Body of pancreas (tissue), 4 donors: ENCODE results near the gene KANK2. TPM values are rescaled to one million over a fixed set of nuclear protein-coding genes. Genes with fewer than 3 reads are reported as not detected.
"Not testable (repeated sequence)": the region's sequence is repeated elsewhere in the genome, so short reads cannot be mapped to it uniquely, and the experiment has no call there.

Experiments used
- ATAC-seq: fragments of 150-250 bp; one replicate; pipeline ENCODE4 v1.9.1; 2016
- DNase-seq, 4 donors: peaks; one replicate each; pipeline ENCODE4 v3.0.0-alpha.2; 2019
- H3K27ac ChIP-seq, 4 donors: fragments of 200-600 bp; sonication (generic); 1 replicate in 3 of 4; 2 replicates in 1 of 4; pipeline versions ENCODE4 v1.5.1 to v1.6.1; 2016 to 2019; ENCODE audit warnings: mild to moderate bottlenecking in 1 of 4, mixed read lengths in 1 of 4, moderate library complexity in 1 of 4
- H3K27me3 ChIP-seq, 2 donors: fragments of 200-600 bp; sonication (generic); one replicate each; pipeline ENCODE4 v1.6.0; 2016; ENCODE audit warnings: mild to moderate bottlenecking in 1 of 2
- H3K36me3 ChIP-seq, 2 donors: fragments of 200-600 bp; sonication (generic); replicated peaks in 1 of 2; 2 replicates each; pipeline ENCODE4 v1.5.1; 2016; ENCODE audit warnings: low read depth in 2 of 2; ENCODE audit not compliant: insufficient read depth in 1 of 2
- H3K4me1 ChIP-seq: fragments of 200-600 bp; sonication (generic); one replicate; pipeline ENCODE4 v1.6.0; 2016
- H3K4me3 ChIP-seq, 2 donors: fragments of 200-600 bp; sonication (generic); 1 replicate in 1 of 2; 2 replicates in 1 of 2; pipeline ENCODE4 v1.5.1; 2016 to 2019
- H3K9me3 ChIP-seq, 3 donors: fragments of 200-600 bp; sonication (generic); 1 replicate in 2 of 3; 2 replicates in 1 of 3; pipeline ENCODE4 v1.5.1; 2016
- POLR2A ChIP-seq, 3 donors: fragments of 450-650 bp; IDR thresholded peaks; one replicate each; pipeline ENCODE4 v1.6.1; 2016; ENCODE audit warnings: antibody characterized with exemption in 3 of 3, mild to moderate bottlenecking in 2 of 3
- WGBS, 2 donors: methylation state at CpG; one replicate each; pipeline ENCODE4 v1.1.5; 2017; 5-methylcytosine and 5-hydroxymethylcytosine counted together
- intact Hi-C: fragments of 100-400 bp; cut with DNase I; formaldehyde crosslinking; loops from one replicate; pipeline ENCODE4 v1.15.1; 2023
- total RNA-seq, 2 donors: library from RNA; depleted of rRNA; stranded (reverse); fragments of >200 nt; gene quantifications; one replicate each; pipeline ENCODE4 v1.1.0, GENCODE V29; 2016
- TF ChIP-seq, protein P1 (sequence below), 7 experiments: fragments of 450-650 bp in 4 of 7; fragments of 200-600 bp in 3 of 7; sonication (generic) in 3 of 7; IDR thresholded peaks; one replicate each; pipeline ENCODE4 v1.5.1; 2016 to 2019; ENCODE audit warnings: antibody characterized with exemption in 7 of 7

Gene KANK2
- total RNA-seq, 2 donors from 2014 or later = 133 to 165 TPM

DNA sequence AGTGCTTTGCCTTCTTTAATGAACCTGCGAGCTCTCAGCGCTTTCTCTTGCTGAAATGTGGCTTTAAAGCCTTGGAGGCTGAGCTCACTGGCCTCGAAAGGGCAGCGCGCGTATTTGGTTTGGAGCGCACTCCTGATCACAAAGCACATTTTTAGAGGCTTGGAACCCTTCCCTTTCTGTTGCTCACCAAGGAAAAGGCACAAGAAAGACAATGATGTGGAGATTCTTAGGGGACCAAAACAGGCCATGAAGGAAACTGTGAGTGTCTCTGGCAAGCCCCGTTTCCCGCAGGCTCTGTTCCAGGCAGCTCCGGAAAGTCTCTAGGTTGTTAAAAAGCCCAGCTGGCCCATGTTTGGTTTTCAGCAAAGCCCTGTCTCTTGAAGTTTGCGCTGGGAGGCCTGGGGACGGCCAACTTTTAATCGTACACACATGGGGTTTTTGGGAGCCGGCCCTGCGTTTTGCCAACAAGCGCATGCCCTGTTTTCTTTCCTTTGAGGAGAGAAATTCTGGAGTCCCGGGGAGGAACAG lies 32.4 kb downstream of the KANK2 start:
- Histone ChIP-seq H3K9me3 (no peaks in the 10 kb centered on the region), H3K27me3 (no peaks in the 10 kb centered on the region), H3K27ac (peak overlapping the region in 2 of 4 donors; percentile 9 to 38), H3K4me1 (peaks cover 4% of the 10 kb centered on the region), H3K36me3 (peaks cover 0 to 5% of the 10 kb centered on the region in 2 donors), H3K4me3 (no peak overlapping the region)
- intact Hi-C loops = no loop called here
- no peak for TF ChIP-seq POLR2A (IDR thresholded peaks at IDR 0.05)
- TF ChIP-seq, protein P1, sequence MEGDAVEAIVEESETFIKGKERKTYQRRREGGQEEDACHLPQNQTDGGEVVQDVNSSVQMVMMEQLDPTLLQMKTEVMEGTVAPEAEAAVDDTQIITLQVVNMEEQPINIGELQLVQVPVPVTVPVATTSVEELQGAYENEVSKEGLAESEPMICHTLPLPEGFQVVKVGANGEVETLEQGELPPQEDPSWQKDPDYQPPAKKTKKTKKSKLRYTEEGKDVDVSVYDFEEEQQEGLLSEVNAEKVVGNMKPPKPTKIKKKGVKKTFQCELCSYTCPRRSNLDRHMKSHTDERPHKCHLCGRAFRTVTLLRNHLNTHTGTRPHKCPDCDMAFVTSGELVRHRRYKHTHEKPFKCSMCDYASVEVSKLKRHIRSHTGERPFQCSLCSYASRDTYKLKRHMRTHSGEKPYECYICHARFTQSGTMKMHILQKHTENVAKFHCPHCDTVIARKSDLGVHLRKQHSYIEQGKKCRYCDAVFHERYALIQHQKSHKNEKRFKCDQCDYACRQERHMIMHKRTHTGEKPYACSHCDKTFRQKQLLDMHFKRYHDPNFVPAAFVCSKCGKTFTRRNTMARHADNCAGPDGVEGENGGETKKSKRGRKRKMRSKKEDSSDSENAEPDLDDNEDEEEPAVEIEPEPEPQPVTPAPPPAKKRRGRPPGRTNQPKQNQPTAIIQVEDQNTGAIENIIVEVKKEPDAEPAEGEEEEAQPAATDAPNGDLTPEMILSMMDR (IDR thresholded peaks at IDR 0.05) = no peak
- ATAC-seq (peak; percentile 39), DNase-seq (peak in 3 of 4 donors; percentile 31 to 54 (median 49))
- 80 to 84% methylated on average over 16 to 17 of the region's 17 CpGs for WGBS, 2 donors

GRCh38 chr19:11164296-11164695 lies 33.0 kb downstream of the KANK2 start:
- H3K27ac ChIP-seq = no peak overlapping the region
- no peak overlapping the region for H3K4me3 ChIP-seq
- H3K4me1 ChIP-seq = peaks cover 7% of the 10 kb centered on the region
- WGBS, 2 donors = 80 to 87% methylated on average over 11 of the region's 11 CpGs
- no peak for ATAC-seq
- no peaks in the 10 kb centered on the region for H3K27me3 ChIP-seq
- intact Hi-C loops = no loop called here
- TF ChIP-seq, protein P1 (IDR thresholded peaks at IDR 0.05) = no peak
- no peak for TF ChIP-seq POLR2A (IDR thresholded peaks at IDR 0.05)
- no peak for DNase-seq
- H3K9me3 ChIP-seq = no peaks in the 10 kb centered on the region
- peaks cover 0 to 4% of the 10 kb centered on the region in 2 donors for H3K36me3 ChIP-seq

GRCh38 chr19:11160440-11160768 lies 36.9 kb downstream of the KANK2 start:
- DNase-seq, H3K4me3 ChIP-seq, intact Hi-C loops, ATAC-seq, H3K36me3 ChIP-seq, H3K27me3 ChIP-seq, H3K9me3 ChIP-seq: not testable (repeated sequence)
- peaks cover 42% of the 10 kb centered on the region for H3K4me1 ChIP-seq
- WGBS, 2 donors = 97 to 100% methylated on average over 2 of the region's 2 CpGs
- H3K27ac ChIP-seq = peak overlapping the region in 1 of 4 donors; percentile 47

DNA sequence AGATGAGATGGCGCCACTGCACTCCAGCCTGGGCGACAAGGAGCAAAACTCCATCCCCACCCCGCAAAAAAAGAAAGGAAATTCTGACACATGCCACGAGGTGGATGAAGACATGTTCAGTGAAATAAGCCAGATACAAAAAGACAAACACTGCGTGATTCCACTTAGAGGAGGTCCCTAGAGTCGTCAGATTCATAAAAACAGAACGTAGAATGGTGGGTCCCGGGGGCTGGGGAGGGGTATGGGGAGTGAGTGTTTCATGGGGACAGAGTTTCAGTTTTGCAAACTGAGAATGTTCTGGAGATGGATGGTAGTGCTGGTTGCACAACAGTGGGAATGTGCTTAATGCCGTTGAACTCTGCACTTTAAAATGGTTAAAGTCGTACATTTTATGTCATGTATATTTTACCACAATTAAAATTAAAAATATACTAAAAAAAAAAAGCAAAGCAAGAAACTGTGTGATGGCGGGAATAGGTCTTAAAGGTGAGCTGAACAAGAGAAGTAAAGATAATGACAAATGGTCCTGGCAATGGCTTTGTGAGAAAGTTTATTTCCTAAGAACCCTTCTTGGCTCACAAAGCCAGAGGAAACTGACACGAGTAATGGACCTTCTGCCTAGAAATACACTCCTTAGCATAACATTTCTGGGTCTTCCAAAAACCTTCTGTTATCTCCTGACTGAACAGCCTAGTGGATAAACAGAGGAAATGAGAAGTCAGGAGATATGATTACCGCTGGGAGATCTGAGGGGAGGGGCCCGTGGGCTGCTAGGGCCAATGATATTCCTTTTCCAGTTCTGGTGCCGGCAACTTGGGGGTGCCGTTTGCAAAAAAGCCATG lies 37.5 kb downstream of the KANK2 start:
- Histone ChIP-seq H3K36me3 (no peaks in the 10 kb centered on the region), H3K4me3 (no peak overlapping the region), H3K9me3 (no peaks in the 10 kb centered on the region), H3K4me1 (peaks cover 47% of the 10 kb centered on the region), H3K27me3 (no peaks in the 10 kb centered on the region), H3K27ac (peak overlapping the region in 3 of 4 donors; percentile 29 to 47 (median 32))
- intact Hi-C loops = no loop called here
- ATAC-seq = no peak
- DNase-seq = no peak
- TF ChIP-seq, protein P1 (IDR thresholded peaks at IDR 0.05) = peak in 1 of 7 experiments; percentile 5
- TF ChIP-seq POLR2A (IDR thresholded peaks at IDR 0.05) = no peak
- 53 to 58% methylated on average over 16 of the region's 16 CpGs for WGBS, 2 donors

DNA sequence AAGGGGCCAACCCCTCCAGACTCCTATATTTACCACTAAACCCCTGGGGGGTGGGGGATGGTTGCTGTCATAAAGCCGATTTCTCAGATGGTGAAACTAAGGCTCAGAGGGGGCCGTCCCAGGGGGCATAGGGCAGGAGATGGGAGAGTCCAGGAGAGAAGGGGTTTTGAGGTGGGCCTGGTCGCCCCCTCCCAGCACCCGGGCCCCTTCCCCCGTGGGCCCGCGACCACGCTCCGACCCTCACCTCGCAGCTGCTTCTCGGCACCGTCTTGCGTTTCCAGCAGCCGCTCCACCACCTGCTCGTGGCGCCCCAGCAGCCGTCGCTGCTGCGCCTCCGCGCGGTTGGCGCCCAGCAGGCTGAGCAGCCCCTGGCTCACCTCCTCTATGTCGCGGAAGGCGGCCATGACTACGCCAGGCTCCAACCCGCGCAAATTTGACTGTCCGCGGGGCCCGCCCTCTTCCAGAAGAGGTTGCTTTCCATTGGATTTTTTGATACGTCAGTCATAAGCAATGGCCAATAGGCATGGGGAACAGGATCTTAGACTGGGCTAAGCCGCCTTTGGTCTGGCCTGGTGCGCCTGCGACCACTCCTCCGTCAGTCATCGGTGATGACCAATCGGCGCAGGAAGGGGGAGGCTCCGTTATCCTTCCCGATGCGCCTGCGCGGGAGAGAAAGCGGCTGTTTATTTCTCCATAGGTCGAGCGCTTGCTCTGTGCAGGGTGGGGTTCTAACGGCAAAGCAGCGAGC lies 41.8 kb downstream of the KANK2 start, which contains the start of gene SPC24:
Gene SPC24 (minus strand): TSS at position 410 of the 748 bp plus-strand sequence. CDS start 6 bp downstream, at position 404.
- no peak within 1 kb of the TSS for H3K4me3 ChIP-seq
- no peaks in the 10 kb centered on the region for H3K36me3 ChIP-seq
- WGBS, 2 donors = 1 to 14% methylated on average over 6 to 50 of the region's 50 CpGs
- H3K27me3 ChIP-seq = no peaks in the 10 kb centered on the region
- H3K27ac ChIP-seq = peak within 1 kb of the TSS; percentile 18 to 93 (median 89)
- peaks cover 66% of the 10 kb centered on the region for H3K4me1 ChIP-seq
- DNase-seq (peak; percentile 93 to 98 (median 96)), ATAC-seq (peak; percentile 78)
- intact Hi-C loops = no loop called here
- TF ChIP-seq, protein P1 (IDR thresholded peaks at IDR 0.05) = peak in 1 of 7 experiments; percentile 5
- no peak for TF ChIP-seq POLR2A (IDR thresholded peaks at IDR 0.05)
- H3K9me3 ChIP-seq = no peaks in the 10 kb centered on the region
